Body of pancreas (tissue), 4 donors: ENCODE measurements around the gene SOAT2.

Source experiments
- CTCF ChIP-seq, 7 experiments: fragments of 450-650 bp in 4 of 7; fragments of 200-600 bp in 3 of 7; sonication (generic) in 3 of 7; IDR thresholded peaks; one replicate each; pipeline ENCODE4 v1.5.1; 2016 to 2019; ENCODE audit warnings: antibody characterized with exemption in 7 of 7
- POLR2A ChIP-seq, 3 donors: fragments of 450-650 bp; IDR thresholded peaks; one replicate each; pipeline ENCODE4 v1.6.1; 2016; ENCODE audit warnings: antibody characterized with exemption in 3 of 3, mild to moderate bottlenecking in 2 of 3

- TF ChIP-seq POLR2A (IDR thresholded peaks at IDR 0.05) (no peak), CTCF (IDR thresholded peaks at IDR 0.05) (no peak)
These were observed 44.4 kb upstream of the SOAT2 start for GRCh38 chr12:53058674-53059433.
